GM18519 (cell line): ENCODE data around the gene IBTK.
"Not testable (repeated sequence)": the region's sequence is repeated elsewhere in the genome, so short reads cannot be mapped to it uniquely, and the experiment has no call there.

Source experiments
- ATAC-seq: cut with Tn5 transposase; IDR thresholded peaks from one replicate; pipeline ENCODE4 v1.9.1; 2021; ENCODE audit warnings: mild to moderate bottlenecking, moderate library complexity; ENCODE audit not compliant: unreplicated experiment, low FRiP score

The IBTK gene, protein sequence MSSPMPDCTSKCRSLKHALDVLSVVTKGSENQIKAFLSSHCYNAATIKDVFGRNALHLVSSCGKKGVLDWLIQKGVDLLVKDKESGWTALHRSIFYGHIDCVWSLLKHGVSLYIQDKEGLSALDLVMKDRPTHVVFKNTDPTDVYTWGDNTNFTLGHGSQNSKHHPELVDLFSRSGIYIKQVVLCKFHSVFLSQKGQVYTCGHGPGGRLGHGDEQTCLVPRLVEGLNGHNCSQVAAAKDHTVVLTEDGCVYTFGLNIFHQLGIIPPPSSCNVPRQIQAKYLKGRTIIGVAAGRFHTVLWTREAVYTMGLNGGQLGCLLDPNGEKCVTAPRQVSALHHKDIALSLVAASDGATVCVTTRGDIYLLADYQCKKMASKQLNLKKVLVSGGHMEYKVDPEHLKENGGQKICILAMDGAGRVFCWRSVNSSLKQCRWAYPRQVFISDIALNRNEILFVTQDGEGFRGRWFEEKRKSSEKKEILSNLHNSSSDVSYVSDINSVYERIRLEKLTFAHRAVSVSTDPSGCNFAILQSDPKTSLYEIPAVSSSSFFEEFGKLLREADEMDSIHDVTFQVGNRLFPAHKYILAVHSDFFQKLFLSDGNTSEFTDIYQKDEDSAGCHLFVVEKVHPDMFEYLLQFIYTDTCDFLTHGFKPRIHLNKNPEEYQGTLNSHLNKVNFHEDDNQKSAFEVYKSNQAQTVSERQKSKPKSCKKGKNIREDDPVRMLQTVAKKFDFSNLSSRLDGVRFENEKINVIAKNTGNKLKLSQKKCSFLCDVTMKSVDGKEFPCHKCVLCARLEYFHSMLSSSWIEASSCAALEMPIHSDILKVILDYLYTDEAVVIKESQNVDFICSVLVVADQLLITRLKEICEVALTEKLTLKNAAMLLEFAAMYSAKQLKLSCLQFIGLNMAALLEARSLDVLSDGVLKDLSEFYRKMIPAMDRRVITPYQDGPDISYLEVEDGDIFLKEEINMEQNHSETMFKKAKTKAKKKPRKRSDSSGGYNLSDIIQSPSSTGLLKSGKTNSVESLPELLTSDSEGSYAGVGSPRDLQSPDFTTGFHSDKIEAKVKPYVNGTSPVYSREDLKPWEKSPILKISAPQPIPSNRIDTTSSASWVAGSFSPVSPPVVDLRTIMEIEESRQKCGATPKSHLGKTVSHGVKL (N-terminal part only)

DNA sequence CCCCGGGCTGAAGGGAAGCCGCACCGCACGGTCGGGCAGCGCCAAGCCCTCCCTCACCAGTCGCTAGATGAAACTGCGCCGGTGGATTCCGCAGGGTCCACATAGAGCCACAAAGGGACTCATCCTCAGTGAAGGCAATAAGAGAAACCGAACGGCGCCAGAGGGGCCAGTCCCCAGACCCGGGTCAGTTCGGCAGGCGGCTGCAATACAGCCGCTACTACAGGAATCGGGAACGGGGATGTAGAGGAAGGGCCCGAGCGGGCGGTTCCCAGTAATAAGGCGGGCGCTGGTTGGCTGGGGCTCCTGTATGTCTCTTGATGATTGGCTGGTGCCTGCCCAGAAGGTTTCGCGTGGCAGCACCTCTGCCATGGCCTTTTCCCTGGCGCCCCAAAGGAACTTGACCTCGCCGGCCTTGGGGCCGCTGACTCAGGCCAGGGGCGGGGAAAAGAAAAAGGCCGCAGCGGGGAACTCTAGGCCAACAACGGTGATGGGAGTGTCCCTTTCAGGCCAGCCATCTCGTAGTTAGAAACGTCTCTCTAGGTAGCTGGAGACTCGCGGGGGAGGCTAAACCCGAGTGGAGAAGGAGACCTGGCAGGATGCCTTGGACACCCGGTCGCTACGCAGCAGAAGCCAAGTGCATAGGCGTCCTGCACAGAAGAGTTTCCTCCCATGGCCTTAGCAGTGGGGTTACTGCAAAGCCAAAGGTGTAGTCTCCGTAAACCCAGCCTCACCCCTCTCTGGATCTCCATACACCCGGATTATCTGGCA lies at the start of gene IBTK:
Gene IBTK (minus strand): TSS at position 240 of the 768 bp plus-strand sequence. CDS start 7,258 bp downstream, outside the sequence.
- ATAC-seq, result peak; percentile 81

DNA sequence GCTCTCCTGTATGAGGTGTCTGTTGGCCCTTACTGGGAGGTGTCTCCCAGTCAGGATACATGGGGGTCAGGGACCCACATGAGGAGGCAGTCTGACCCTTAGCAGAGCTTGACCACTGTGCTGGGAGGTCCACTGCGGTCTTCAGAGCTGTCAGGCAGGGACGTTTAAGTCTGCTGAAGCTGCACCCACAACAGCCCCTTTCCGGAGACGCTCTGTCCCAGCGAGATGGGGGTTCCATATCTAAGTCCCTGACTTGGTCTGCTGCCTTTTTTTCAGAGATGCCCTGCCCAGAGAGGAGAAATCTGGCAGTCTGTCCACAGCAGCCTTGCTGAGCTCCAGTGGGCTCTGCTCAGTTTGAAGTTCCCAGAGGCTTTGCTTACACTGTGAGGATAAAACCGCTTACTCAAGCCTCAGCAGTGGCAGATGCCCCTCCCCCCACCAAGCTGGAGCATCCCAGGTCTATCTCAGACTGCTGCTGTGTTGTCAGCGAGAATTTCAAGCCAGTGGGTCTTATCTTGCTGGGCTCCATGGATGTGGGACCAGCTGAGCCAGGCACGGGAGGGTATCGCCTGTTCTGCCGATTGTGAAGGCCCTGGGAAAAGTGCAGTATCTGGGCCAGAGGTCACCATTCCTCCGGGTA lies 36.3 kb upstream of the IBTK start:
- no peak for ATAC-seq

DNA sequence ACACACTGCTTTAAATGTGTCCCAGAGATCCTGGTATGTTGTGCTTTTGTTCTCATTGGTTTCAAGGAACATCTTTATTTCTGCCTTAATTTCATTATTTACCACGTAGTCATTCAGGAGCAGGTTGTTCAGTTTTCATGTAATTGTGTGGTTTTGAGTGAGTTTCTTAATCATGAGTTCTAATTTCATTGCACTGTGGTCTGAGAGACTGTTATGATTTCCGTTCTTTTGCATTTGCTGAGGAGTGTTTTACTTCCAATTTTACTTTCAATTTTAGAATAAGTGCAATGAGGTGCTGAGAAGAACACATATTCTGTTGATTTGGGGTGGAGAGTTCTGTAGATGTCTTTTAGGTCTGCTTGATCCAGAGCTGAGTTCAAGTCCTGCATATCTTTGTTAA lies 34.0 kb upstream of the IBTK start:
- ATAC-seq, result not testable (repeated sequence)

DNA sequence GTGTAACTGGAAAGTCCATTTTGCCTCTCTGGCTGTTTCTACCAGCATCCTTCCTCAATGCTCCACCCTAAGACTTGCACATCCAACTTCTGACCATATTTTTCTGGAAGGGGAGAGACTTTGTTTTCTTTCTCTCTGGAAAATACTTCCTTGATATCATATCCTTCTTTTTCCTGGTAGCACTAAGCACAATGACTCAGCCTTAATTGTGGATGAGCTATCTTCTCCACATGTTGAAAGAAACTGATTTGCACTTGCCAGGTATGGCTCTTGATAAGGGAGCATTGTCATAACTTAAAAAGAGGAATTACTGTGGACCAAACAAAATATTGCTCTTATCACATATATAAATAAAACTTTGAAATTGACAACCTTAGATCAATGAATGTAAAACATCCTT lies 30.1 kb upstream of the IBTK start:
- no peak for ATAC-seq

DNA sequence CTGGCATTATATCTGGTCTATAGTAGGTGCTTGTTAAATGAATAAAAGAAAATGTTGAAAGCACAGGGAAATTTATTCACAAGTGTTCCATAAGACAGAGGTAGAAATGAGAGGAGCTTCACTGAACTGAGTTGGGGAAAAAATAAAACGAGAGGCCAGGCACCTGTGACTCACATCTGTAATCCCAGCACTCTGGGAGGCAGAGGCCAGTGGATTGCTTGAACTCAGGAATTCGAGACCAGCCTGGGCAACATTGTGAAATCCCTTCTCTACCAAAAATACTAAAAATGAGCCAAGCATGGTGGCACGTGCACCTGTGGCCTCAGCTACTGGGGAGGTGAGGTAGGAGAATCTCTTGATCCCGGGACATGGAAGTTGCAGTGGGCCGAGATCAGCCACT lies 28.1 kb upstream of the IBTK start:
- ATAC-seq, result no peak

DNA sequence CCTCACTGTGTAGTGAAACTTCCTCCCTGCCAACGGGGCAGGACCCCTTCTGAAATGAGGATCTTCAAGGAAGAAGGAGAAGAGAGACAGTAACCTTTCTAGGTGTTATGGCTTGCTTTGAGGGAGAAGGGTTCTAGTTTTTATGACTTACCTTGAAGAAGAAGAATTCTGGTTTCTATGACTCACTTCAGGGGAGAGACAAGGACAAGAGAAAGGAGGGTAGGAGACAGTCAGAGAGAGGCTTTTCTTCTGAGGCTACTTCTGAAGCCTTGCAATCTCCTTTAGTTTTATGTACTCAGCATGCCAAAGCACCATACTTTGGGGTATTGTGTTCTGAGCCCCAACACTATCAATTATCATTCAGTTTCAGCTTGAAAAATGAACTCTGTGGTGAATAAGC lies 25.8 kb upstream of the IBTK start:
- ATAC-seq, result no peak

DNA sequence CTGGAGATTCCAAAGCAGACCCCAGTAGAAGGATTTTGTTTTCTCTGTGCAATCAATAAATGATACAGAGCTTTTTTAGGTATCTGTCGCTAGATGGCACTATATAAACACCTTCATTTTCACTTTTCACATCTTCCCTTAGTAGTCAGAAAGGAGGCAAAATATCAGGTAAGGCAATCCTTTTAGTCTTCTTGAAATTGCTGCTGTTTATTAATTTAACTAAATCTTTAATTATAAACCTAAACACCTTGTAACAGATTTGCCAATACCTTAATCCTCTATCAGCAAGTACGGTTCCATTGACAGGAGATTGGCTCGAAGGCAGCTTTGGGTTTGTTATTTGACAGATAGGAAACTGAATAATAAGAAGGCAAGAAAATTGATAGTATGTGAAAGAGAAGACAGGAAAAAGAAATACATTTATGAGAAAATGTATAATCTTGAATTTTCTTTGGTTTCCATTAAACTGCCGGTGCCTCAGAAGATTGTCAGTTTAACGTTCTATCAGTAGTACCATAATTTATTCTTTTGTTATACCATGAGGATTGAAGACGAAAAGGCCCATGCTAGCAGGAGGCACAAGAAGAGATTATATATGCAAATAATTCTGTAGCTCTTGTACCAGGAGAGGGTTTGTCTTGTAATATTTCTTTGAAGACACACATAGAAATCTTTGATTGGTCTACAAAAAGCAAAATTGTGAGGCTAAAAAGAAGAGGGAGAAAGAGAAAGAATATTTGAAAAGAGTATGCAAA lies 23.5 kb upstream of the IBTK start:
- peak; percentile 58 for ATAC-seq

DNA sequence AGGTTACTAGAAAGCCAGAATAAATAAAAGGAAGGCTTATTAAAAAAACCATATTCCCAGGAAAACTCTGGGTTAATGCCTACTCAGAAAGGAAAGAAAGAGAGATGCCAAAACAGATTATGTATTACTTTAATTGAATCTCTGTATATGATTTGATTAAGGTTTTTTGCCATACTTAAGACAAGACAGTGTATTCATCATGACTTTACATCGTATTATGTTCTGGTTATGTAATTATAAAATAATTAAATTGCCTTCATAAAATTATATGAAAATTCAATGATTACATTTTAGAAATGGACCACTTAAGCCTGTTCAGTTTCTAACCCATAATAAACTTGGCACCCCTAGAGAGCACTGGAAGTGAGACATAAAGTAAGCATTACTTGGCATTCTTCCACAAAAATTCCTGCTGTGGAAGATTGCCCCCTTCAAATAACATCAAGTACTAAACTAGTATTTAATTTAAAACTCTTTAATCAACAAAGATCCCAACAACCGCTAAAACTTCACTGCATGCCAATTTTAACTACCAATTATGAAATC lies 20.8 kb upstream of the IBTK start:
- no peak for ATAC-seq

DNA sequence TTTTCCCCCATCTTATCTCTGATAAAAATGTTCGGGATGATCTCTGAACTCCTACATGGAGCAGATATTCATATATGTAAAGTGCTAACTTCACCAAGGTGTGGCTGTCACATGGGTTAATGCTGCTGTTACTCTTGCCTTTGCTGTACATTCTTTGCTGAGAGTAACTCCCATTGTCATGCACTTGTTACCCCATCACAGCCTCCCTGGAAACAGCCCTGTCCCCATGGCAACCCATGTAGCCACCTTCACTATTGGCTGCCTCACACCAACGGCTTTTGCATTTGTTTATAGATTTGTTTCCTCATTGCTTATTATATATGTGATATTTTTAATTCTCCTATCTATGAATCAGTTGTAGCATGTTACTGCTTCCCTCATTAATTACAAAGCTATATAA lies 17.3 kb upstream of the IBTK start:
- no peak for ATAC-seq

DNA sequence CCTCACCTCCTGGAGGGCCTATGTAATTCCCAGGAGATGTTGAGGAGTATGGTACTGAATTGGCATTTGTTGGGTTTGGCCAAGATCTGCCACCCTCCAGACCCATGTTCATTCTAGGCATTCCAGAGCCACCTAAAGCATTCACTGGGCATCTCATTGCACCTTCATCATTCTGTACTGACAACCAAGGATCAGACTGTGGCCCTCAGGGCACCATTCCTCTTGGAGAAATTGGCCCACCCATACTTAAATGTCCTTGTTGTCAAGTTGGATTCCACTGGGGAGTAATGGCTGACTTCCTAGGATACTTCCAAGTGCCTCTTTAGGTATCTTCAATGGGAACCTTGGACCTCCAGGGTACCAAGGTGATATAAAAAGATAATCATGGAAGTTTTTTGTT lies 16.8 kb upstream of the IBTK start:
- ATAC-seq, result no peak

DNA sequence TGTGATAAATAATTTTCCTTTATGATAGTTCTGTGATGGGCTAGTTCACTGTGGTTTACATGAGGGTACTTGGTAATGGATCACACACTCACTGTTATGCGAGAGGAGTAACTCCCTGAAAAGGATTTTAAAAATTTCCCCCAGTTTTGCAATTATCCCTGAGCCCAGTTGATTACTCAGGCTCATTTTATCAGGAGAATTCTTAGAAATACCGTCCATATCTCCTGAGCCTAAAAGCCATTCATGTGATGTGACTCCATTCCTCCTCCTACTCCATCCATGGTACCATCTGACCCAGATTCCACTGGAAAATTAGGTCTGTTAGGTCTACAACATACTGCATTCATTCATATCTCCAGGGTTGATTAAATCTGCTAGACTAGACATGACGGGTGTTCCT lies 16.4 kb upstream of the IBTK start:
- no peak for ATAC-seq

DNA sequence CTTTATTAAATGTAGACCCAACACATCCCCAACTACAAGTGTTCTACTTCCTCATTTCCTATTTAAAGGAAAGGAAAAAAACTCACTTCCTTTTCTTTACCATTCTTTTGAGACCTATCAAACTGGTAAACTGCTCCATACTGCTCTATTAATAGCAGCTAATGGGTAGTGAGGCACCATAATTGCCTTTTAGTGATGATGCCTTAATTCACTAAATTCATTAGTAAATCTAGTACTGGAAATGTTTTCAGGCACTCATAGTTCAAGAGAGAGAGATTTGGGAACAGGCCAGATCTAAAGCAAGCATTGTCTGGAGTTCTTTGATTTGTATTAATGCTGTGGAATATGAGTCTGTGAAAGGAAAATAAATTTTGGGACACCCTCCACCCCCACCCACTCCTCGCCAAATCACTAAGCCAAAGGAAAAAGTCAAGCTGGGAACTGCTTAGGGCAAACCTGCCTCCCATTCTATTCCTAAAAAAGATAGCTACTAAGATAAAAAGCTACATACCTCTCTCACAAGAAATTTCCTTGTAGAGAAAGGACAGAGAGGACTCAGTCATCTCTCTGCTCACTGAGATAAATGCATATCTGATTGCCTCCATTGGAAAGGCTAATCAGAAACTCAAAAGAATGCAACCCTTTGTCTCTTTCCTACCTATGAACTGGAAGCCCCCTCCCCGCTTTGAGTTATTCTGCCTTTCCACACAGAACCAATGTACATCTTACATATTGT lies 13.6 kb upstream of the IBTK start:
- ATAC-seq, result no peak

DNA sequence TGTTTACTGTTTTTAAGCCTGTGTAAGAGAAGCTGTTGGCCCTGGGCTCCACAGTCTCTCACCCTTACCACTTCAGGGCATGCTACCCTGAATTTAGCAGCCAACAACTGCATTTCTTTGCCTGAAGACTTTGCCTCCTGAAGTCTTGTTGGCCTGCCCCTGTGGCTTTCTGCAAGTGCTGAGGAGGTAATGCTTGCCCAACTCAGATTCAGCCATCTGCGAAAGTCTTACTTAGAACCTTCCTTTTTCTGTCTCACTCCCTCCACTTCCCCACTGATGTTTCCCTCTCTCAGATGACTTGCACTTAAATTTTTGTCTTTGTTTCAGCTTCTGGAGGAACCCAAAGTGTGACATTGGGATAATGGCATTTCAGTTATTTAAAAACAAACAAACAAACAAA lies 11.8 kb upstream of the IBTK start:
- ATAC-seq, result no peak

DNA sequence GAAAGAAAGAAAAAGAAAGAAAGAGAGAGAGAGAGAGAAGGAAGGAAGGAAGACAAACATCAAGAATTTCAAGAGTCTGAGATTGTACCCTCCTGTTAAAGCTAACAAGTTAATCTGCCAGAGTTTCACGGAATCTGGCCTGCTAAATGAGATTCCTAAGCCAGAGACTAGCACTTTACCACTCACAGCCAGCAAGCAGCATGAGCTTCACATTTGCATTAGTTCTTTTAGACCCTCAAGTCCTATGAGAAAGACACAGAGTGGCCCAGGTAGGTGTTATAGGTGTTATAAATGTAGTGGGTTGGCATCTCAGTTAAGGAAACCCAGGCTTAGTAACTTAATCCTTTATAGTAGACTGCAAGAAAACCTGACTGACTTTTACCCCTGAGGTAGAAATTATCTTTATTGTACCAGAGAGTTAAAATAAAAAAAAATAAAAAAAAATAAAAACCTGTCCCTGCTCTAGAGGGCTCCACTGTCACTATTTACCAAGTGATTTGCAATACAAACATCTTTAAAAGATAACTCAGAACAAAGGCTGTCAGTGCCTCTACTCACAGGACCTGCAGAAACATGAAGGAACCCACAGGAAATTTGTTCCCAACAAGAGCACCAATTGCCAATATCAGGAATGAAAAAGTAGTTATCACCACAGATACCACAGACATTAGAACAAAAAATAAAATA lies 9.7 kb upstream of the IBTK start:
- ATAC-seq, result no peak

DNA sequence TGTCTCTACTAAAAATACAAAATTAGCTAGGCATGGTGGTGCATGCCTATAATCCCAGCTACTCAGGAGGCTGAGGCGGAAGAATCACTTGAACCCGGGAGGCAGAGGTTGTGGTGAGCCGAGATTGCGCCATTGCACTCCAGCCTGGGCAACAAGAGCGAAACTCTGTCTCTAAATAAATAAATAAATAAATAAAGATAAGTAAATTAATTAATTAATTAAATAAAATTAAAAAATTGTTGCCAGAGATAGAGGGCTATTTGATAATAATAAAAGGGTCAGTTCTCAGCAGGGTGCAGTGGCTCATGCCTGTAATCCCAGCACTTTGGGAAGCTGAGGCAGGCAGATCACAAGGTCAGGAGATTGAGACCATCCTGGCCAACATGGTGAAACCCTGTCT lies 7.2 kb upstream of the IBTK start:
- not testable (repeated sequence) for ATAC-seq

DNA sequence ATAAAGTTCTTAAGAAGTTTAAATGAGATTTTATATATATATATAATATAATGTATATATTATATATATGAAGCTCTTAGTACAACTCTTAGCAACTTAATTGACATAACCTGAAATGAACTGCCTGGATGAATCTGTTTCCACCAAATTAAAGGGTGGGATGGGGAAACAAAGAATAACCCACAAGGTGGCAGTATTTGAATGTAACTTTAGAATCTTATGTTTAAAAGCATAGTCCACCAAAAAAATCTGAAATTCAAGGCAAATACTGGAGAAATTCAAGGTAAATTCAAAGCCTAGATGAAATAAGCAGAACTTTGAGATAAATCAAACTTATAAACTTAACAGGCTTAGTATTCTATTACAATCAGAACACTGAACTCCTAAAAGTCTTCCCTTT lies 4.4 kb upstream of the IBTK start:
- no peak for ATAC-seq

DNA sequence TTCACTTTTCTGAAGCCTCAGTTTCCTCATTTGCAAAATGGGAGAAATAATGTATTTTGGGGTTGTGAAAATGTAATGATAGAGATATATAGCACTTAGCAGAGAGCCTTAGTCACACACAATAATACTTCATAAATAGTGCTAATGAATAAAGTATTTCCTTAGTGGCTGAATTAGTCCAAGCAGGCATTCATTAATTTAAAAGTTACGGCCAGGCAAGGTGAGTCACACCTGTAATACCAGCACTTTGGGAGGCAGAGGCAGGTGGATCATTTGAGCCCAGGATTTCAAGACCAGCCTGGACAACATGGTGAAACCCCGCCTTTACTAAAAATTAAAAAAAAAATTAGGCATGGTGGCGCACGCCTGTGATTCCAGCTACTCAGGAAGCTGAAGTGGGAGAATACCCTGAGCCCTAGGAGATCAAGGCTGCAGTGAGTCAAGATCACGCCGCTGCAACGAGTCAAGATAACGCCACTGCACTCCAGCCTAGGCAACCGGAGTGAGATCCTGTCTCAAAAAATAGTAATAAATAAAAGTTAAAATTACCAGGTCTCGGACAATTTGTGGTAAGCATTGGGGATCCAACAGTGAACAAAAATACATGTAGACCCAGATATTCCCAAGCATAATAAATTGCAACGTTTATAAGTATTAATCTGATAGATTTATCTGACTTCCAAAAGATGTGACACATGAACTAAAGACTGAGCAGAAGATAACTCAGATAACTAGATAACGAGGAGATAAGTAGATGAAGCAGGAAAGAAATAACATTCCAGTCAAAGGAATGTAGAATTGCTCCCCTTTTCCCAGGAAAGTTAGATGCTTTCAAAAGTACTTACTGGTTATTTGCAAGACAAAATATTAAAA lies 2.1 kb upstream of the IBTK start:
- ATAC-seq, result no peak
